Loucy (cell line): ENCODE data around the gene MCTP2.

Experiments
- H2AFZ ChIP-seq: fragments of 200-600 bp; sonication (generic); 2 replicates; pipeline ENCODE4 v1.6.0; 2016; ENCODE audit warnings: antibody characterized with exemption, mild to moderate bottlenecking, low read length, moderate library complexity
- H3F3A ChIP-seq: fragments of 200-600 bp; 2 replicates; pipeline ENCODE4 v1.6.0; 2016; ENCODE audit warnings: antibody characterized with exemption, low read depth, mild to moderate bottlenecking
- H3K27me3 ChIP-seq: fragments of 200-600 bp; sonication (generic); 2 replicates; pipeline ENCODE4 v1.6.1; 2014; ENCODE audit warnings: low read length, mild to moderate bottlenecking; ENCODE audit not compliant: insufficient read depth, poor library complexity, severe bottlenecking
- H3K36me3 ChIP-seq: fragments of 200-600 bp; sonication (generic); 2 replicates; pipeline ENCODE4 v1.6.1; 2016; ENCODE audit warnings: low read length; ENCODE audit not compliant: insufficient read depth
- H3K4me1 ChIP-seq: fragments of 200-600 bp; sonication (generic); 2 replicates; pipeline ENCODE4 v1.5.1; 2014; ENCODE audit warnings: low read length, mild to moderate bottlenecking; ENCODE audit not compliant: insufficient read depth, poor library complexity, severe bottlenecking
- H3K4me2 ChIP-seq: fragments of 200-600 bp; sonication (generic); 2 replicates; pipeline ENCODE4 v1.6.0; 2014; ENCODE audit warnings: antibody characterized with exemption, low read length, low read depth, mild to moderate bottlenecking; ENCODE audit not compliant: poor library complexity, severe bottlenecking
- H3K4me3 ChIP-seq: fragments of 200-600 bp; sonication (generic); 2 replicates; pipeline ENCODE4 v1.5.1; 2014; ENCODE audit warnings: low read length, mild to moderate bottlenecking, mixed read lengths; ENCODE audit not compliant: poor library complexity, severe bottlenecking
- H3K79me2 ChIP-seq: fragments of 200-600 bp; sonication (generic); 2 replicates; pipeline ENCODE4 v1.6.1; 2014; ENCODE audit warnings: low read length; ENCODE audit not compliant: insufficient read depth
- H3K9ac ChIP-seq: fragments of 200-600 bp; sonication (generic); 2 replicates; pipeline ENCODE4 v1.6.0; 2014; ENCODE audit warnings: mild to moderate bottlenecking, low read depth, low read length, moderate library complexity; ENCODE audit not compliant: poor library complexity, severe bottlenecking
- H3K9me2 ChIP-seq: fragments of 200-600 bp; sonication (generic); replicated peaks from 2 replicates; pipeline ENCODE4 v1.6.1; 2016; ENCODE audit warnings: low read depth, low read length, mixed read lengths
- H3K9me3 ChIP-seq: fragments of 200-600 bp; sonication (generic); 2 replicates; pipeline ENCODE4 v1.6.1; 2014; ENCODE audit warnings: mild to moderate bottlenecking, antibody characterized with exemption, low read length, low read depth; ENCODE audit not compliant: insufficient read depth
- H4K20me1 ChIP-seq: fragments of 200-600 bp; sonication (generic); 2 replicates; pipeline ENCODE4 v1.6.0; 2014; ENCODE audit warnings: antibody characterized with exemption, low read length, mild to moderate bottlenecking; ENCODE audit not compliant: insufficient read depth, poor library complexity, severe bottlenecking
- CTCF ChIP-seq: fragments of 200-600 bp; sonication (generic); conservative IDR thresholded peaks from 2 replicates; pipeline ENCODE4 v1.5.1; 2014; ENCODE audit warnings: mild to moderate bottlenecking, antibody characterized with exemption, low read length
- EZH2phosphoT487 ChIP-seq: fragments of 200-600 bp; IDR thresholded peaks from 2 replicates; pipeline ENCODE4 v1.6.1; 2018; ENCODE audit warnings: antibody characterized with exemption, mild to moderate bottlenecking, moderate library complexity, borderline replicate concordance

MCTP2 gene

GRCh38 chr15:94234300-94234699, 2.9 kb downstream of the MCTP2 start:
- Histone ChIP-seq H3K27me3 (no peaks in the 10 kb centered on the region), H3K4me1 (peaks cover 87% of the 10 kb centered on the region), H3K4me2 (peak overlapping the region; percentile 95)

GRCh38 chr15:94235041-94235440, 3.7 kb downstream of the MCTP2 start:
- Histone ChIP-seq H3K9me2 (no peaks in the 10 kb centered on the region), H3K4me1 (peaks cover 86% of the 10 kb centered on the region), H3K9ac (peak overlapping the region; percentile 91), H3K4me3 (peak overlapping the region; percentile 80), H2AFZ (no peak overlapping the region), H3K4me2 (peak overlapping the region; percentile 95), H3K36me3 (no peaks in the 10 kb centered on the region), H3K27me3 (no peaks in the 10 kb centered on the region), H3K9me3 (no peaks in the 10 kb centered on the region), H3K79me2 (peaks cover 94% of the 10 kb centered on the region), H4K20me1 (peaks cover 58% of the 10 kb centered on the region), H3F3A (0 out of 2 replicates have a peak, but pooled peaks cover 3% of the 10 kb centered on the region)
- TF ChIP-seq CTCF (no peak), EZH2phosphoT487 (no peak)

More at GRCh38 chr15:94234300-94234699, 2.9 kb downstream of the MCTP2 start:
- Histone ChIP-seq H3K9me3 (no peaks in the 10 kb centered on the region), H3K9me2 (no peaks in the 10 kb centered on the region), H3K4me3 (peak overlapping the region; percentile 80), H3K9ac (peak overlapping the region; percentile 91), H3F3A (peaks cover 3% of the 10 kb centered on the region; the same call in 1 of the 2 replicates), H3K79me2 (peaks cover 87% of the 10 kb centered on the region), H2AFZ (no peak overlapping the region), H3K36me3 (no peaks in the 10 kb centered on the region), H4K20me1 (peaks cover 52% of the 10 kb centered on the region)
- no peak for TF ChIP-seq CTCF
- TF ChIP-seq EZH2phosphoT487, result no peak

- H3K4me1 ChIP-seq, result peaks cover 86% of the 10 kb centered on the region
- no peaks in the 10 kb centered on the region for H3K9me3 ChIP-seq
- no peaks in the 10 kb centered on the region for H3K27me3 ChIP-seq
- peak overlapping the region; percentile 91 for H3K9ac ChIP-seq
- TF ChIP-seq CTCF (no peak), EZH2phosphoT487 (no peak)
- H3K9me2 ChIP-seq, result no peaks in the 10 kb centered on the region
- peaks cover 61% of the 10 kb centered on the region for H4K20me1 ChIP-seq
- no peak overlapping the region for H2AFZ ChIP-seq
- no peaks in the 10 kb centered on the region for H3K36me3 ChIP-seq
- H3K79me2 ChIP-seq, result peaks cover 94% of the 10 kb centered on the region
- H3F3A ChIP-seq, result 0 out of 2 replicates have a peak, but pooled peaks cover 3% of the 10 kb centered on the region
- peak overlapping the region; percentile 80 for H3K4me3 ChIP-seq
- peak overlapping the region; percentile 95 for H3K4me2 ChIP-seq
Measured at GRCh38 chr15:94235646-94236045, 4.3 kb downstream of the MCTP2 start.
